Measurements from ENCODE around the gene FAM24B. TPM values are rescaled to one million over a fixed set of nuclear protein-coding genes. Genes with fewer than 3 reads are reported as not detected.

Gene FAM24B, protein sequence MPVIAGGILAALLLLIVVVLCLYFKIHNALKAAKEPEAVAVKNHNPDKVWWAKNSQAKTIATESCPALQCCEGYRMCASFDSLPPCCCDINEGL
- total RNA-seq = 18.8 TPM

DNA sequence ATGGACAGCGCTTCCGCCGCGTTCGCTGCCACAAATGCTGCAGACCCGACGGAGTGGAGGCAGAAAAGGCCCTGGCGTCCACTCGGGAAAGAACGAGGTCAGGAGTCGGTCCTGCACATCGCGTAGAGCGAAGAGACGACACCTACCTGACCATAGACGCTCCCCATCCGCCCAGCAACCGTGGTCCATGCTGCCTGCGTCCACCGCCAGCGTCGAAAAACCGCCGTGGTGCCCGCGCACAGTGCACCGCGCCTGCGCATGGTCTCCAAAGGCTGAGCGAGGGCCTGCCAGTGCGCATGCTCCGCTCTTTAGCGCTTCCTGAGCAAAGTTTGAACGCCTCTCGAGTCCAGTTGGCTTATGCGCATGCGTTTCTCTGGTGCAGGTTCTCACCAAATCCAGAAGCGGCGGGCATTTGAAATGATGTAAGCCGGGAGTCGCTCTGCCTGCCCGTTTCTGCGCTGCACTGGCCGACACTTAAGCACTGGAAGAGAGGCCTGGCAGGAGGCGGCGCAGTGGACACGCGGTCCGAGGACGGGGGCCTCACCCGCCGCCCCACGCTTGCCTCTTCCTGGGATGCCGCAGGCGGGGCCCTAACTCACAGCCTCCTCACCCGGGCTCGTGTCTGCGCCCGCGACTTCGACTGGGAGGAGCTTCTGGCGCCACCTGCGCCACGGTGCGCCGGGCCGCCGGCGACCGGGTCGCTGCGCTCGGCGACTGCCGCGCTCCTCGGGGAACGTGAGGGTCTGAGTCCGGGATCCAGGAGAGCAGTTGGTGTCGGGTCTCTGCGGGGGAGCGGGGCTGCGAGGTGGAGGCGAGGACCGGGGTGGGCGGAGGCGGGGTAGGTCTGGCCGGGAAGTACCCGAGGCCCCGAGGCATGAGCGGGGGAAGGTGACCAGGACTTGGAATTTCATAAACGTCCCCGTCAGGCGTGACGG, at the start of gene FAM24B:
TSS of gene FAM24B (minus strand) at position 243 of the 935 bp plus-strand sequence. CDS start 29,066 bp downstream, outside the sequence.

DNA sequence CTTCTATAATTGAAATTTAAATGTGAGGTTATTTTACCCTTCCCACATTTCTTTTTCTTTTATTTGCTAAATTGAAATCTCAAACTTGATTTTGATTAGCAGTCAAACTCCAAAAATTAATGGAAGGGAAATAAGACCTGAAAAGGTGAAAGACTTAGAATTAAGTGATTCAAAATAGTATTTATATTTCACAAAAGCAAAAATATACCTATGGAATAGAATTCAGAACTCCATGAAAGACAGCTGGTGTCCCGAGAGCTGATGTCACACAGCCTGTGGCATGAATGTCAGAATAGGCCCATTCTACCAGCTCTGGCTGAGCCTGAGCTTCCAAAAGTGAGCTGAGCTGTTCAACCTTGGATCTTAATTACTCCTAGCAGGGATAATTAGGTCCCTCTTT, 30.9 kb upstream of the FAM24B start, which contains the start of gene FAM24A:
TSS of gene FAM24A (plus strand) at position 301 of the 400 bp plus-strand sequence. CDS start 1,025 bp downstream, outside the sequence.

DNA sequence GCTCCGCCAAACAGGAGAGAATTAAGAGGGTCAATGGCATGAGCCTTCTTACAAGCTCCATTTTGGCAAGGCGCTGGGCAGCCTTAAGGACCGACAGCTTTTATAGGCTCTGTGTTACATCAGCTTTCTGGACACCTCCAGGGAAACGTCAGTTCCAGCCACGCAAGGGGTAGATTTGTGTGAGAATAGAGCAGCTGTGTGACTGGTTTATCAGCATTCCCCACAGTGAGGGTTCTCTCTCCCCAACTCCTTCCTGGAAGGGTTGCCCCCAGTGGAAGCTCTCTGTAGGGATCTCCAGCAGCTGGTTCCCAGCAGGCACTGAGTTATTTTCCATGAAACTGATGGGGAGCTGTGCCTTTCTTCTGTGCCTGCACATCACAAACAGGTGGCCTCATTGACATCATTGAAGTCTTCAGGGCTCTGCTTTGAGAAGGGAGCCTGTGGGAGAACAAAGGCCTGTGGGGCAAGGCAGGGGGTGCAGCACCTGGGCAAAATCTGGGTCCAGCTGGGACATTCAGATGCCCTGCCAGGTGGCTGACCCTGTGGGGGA, 33.5 kb downstream of the FAM24B start, which contains the start of gene CUZD1:
TSS of gene CUZD1 (minus strand) at position 75 of the 550 bp plus-strand sequence. CDS start at position 61, 14 bp downstream.

Other genes starting within 250 kb of the FAM24B start
- not detected for gene C10orf120, start 179.7 kb downstream of the FAM24B start, total RNA-seq
- gene CUZD1, start 33.7 kb downstream of the FAM24B start, total RNA-seq = 2.8 TPM
- gene FAM24A, start 31.0 kb upstream of the FAM24B start, total RNA-seq = not detected
- gene C10orf88, start 74.6 kb upstream of the FAM24B start, total RNA-seq = 25.7 TPM
- 13.5 TPM for gene PSTK, start 100.8 kb upstream of the FAM24B start, total RNA-seq
- gene IKZF5, start 129.2 kb upstream of the FAM24B start, total RNA-seq = 17.2 TPM
- 13.1 TPM for gene ACADSB, start 129.4 kb upstream of the FAM24B start, total RNA-seq